HL-60 (cell line): Measurements from ENCODE around the gene HPSE2.

ENCODE experiments used
- CTCF ChIP-seq: IDR thresholded peaks from one replicate; pipeline ENCODE4 v1.5.1; 2011; ENCODE audit warnings: low read length, control low read depth, inconsistent platforms; ENCODE audit not compliant: insufficient read depth
- POLR2AphosphoS5 ChIP-seq: IDR thresholded peaks from 2 replicates; pipeline ENCODE4 v1.6.1; 2012; ENCODE audit warnings: low read depth

GRCh38 chr10:99279626-99280111 is 44.0 kb upstream of the HPSE2 start:
- TF ChIP-seq CTCF (no peak), POLR2AphosphoS5 (no peak)
